HEK293T (cell line): ENCODE data around the gene ITSN1.

Experiments
- CTCF ChIA-PET: fragments of 350-600 bp; formaldehyde crosslinking; extraction: SDS; loops from one replicate; lab custom pipeline; 2021; ENCODE audit warnings: antibody characterized with exemption, inconsistent platforms; lab: Yijun Ruan, JAX
- POLR2A ChIA-PET: fragments of 350-600 bp; formaldehyde crosslinking; extraction: SDS; loops from one replicate; lab custom pipeline; 2020; ENCODE audit warnings: antibody characterized with exemption, inconsistent platforms; lab: Yijun Ruan, JAX
- DNase-seq: peaks from one replicate; pipeline ENCODE4 v3.0.0; 2012; ENCODE audit warnings: mixed read lengths; ENCODE audit errors: extremely low spot score
- ARNT ChIP-seq: fragments of 450-650 bp; IDR thresholded peaks from 2 replicates; pipeline ENCODE4 v1.6.1; 2017; ENCODE audit warnings: mild to moderate bottlenecking
- BHLHE40 ChIP-seq: fragments of 450-650 bp; IDR thresholded peaks from 2 replicates; pipeline ENCODE4 v1.6.1; 2016; ENCODE audit warnings: mild to moderate bottlenecking, moderate library complexity, borderline replicate concordance
- CTBP1 ChIP-seq: fragments of 450-650 bp; IDR thresholded peaks from 2 replicates; pipeline ENCODE4 v1.6.1; 2016; ENCODE audit warnings: borderline replicate concordance
- ELF4 ChIP-seq: fragments of 450-650 bp; IDR thresholded peaks from 2 replicates; pipeline ENCODE4 v1.6.1; 2017; ENCODE audit warnings: antibody characterized with exemption
- FOXA1 ChIP-seq: fragments of 450-650 bp; IDR thresholded peaks from 2 replicates; pipeline ENCODE4 v1.6.1; 2016; ENCODE audit warnings: mild to moderate bottlenecking
- FOXK2 ChIP-seq: fragments of 450-650 bp; IDR thresholded peaks from 2 replicates; pipeline ENCODE4 v1.6.1; 2016; ENCODE audit warnings: mild to moderate bottlenecking
- FOXM1 ChIP-seq: fragments of 450-650 bp; IDR thresholded peaks from 2 replicates; pipeline ENCODE4 v1.6.1; 2017; ENCODE audit warnings: mild to moderate bottlenecking, borderline replicate concordance
- HDGF ChIP-seq: fragments of 450-650 bp; IDR thresholded peaks from 2 replicates; pipeline ENCODE4 v1.6.1; 2017; ENCODE audit warnings: antibody characterized with exemption, borderline replicate concordance
- L3MBTL2 ChIP-seq: fragments of 450-650 bp; conservative IDR thresholded peaks from 2 replicates; pipeline ENCODE4 v1.6.1; 2016; ENCODE audit warnings: mild to moderate bottlenecking
- LEF1 ChIP-seq: fragments of 450-650 bp; IDR thresholded peaks from 2 replicates; pipeline ENCODE4 v1.6.1; 2017; ENCODE audit warnings: mild to moderate bottlenecking, borderline replicate concordance
- NFRKB ChIP-seq: fragments of 450-650 bp; IDR thresholded peaks from 2 replicates; pipeline ENCODE4 v1.6.1; 2016; ENCODE audit warnings: mild to moderate bottlenecking, moderate library complexity
- SP1 ChIP-seq: fragments of 450-650 bp; IDR thresholded peaks from 2 replicates; pipeline ENCODE4 v1.6.1; 2017
- SUZ12 ChIP-seq: fragments of 450-650 bp; IDR thresholded peaks from 2 replicates; pipeline ENCODE4 v1.6.1; 2016; ENCODE audit warnings: mild to moderate bottlenecking
- TARDBP ChIP-seq: fragments of 450-650 bp; IDR thresholded peaks from 2 replicates; pipeline ENCODE4 v1.6.1; 2016
- ZNF384 ChIP-seq: fragments of 450-650 bp; IDR thresholded peaks from 2 replicates; pipeline ENCODE4 v1.6.1; 2016
- TF ChIP-seq, protein P1 (sequence below): fragments of 450-650 bp; IDR thresholded peaks from 2 replicates; pipeline ENCODE4 v1.6.1; 2016

Gene ITSN1

DNA sequence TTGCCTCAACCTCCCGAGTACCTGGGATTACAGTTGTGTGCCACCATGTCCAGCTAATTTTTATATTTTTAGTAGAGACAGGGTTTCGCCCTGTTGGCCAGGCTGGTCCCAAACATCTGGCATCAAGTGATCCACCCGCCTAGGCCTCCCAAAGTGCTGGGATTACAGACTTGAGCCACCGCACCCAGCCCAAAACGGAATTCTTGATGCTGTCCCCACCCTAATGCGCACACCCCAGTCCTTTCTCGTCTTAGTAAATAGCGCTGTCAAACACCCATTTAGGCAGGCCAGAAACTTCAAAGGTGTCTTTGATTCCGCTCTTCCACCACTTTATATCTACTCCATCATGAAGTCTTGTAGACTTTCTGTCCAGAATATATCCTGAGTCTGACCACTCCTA lies 35.1 kb downstream of the ITSN1 start:
- ChIA-PET CTCF (no interaction called here), POLR2A (no interaction called here)
- no peak for DNase-seq
- TF ChIP-seq BHLHE40 (no peak), LEF1 (no peak), FOXA1 (no peak), ZNF384 (no peak), ARNT (no peak), FOXK2 (no peak)

DNA sequence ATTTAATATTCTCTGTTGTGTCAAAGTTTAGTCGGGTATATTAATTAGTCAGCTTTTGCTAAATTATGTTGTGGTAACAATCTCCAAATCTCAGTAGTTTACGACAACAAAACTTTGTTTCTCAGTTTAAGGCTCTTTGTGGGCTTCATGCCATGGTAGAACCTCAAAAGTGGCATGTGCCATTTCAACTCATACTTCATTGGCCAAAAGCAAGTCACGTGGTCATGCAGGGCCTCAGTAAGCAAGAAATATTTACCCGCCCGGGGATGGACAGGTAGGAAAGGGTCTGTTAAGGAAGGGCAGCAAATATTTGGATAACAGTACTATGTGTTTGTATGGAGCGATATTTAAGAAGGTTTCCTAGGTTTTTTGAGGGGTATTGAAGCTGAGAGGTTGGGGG lies 38.6 kb downstream of the ITSN1 start:
- ChIA-PET CTCF (no interaction called here), POLR2A (no interaction called here)
- peak; percentile 24 for TF ChIP-seq L3MBTL2
- TF ChIP-seq ARNT: no peak
- no peak for TF ChIP-seq SP1
- no peak for TF ChIP-seq ELF4
- no peak for TF ChIP-seq HDGF
- DNase-seq: no peak

DNA sequence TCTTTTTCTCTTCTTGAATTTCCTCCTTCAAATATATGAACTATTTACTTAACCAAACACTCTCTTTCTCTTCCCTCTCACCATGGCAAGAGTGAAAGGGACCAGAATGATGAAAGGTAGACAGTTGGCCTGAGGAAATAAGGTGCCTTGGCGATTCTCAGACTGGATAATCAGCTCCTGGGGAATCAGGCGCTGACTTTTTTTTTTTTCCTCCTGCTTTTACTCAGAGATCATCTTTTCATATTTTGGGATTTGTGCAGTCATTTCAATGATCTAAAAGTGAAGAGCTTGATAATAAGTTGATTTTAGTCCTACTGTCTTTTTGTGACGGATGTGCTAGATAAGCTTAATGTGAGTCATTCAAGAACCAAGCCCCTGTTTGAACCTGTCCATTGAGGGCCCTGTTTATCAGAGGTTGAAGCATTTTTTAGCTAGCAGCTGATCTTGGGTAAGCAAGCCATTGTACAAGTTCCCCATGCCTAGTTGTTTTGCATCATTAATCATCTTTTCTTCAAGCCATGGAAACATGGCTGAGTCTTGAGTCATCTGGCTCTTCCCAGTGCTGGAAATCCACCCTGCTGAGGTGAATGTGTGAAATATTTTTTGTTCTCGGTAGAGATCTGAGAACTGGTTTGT lies 40.8 kb downstream of the ITSN1 start:
- DNase-seq: no peak
- POLR2A ChIA-PET: interaction anchor here (1.1 kb wide), 1 partner anchor 10 kb away, joined by 3 read pairs; no protein-coding TSS in a partner anchor
- CTCF ChIA-PET: no interaction called here
- no peak for TF ChIP-seq ELF4
- TF ChIP-seq HDGF: no peak
- no peak for TF ChIP-seq ARNT
- TF ChIP-seq, protein P1, sequence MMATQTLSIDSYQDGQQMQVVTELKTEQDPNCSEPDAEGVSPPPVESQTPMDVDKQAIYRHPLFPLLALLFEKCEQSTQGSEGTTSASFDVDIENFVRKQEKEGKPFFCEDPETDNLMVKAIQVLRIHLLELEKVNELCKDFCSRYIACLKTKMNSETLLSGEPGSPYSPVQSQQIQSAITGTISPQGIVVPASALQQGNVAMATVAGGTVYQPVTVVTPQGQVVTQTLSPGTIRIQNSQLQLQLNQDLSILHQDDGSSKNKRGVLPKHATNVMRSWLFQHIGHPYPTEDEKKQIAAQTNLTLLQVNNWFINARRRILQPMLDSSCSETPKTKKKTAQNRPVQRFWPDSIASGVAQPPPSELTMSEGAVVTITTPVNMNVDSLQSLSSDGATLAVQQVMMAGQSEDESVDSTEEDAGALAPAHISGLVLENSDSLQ: peak; percentile 52; the same call in 1 of the 2 replicates
- TF ChIP-seq TARDBP: no peak
- no peak for TF ChIP-seq LEF1
- no peak for TF ChIP-seq L3MBTL2
- TF ChIP-seq FOXK2: no peak

DNA sequence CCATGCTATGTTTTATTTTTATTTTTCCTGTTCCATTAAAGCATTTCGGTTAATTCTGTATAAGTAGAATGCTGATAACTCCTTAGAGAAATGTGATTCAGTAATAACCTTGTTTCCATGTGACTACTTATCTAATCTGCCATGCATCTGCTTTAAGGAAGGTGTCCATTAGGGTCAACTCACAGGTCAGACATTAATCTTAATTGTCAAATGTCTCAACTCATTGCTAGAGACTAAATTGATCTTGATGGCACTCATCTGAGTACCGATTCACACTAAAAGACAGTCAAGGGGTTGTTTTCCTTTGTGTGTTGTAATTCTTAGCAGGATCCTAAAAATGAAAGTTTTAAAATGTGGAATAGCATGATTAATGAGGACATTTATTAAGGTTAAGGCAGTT lies 41.8 kb downstream of the ITSN1 start:
- no peak for DNase-seq
- TF ChIP-seq, protein P1: peak; percentile 46
- no peak for TF ChIP-seq FOXK2
- CTCF ChIA-PET: no interaction called here
- POLR2A ChIA-PET: interaction anchor here (1.1 kb wide), 1 partner anchor 11 kb away, joined by 3 read pairs; no protein-coding TSS in a partner anchor

DNA sequence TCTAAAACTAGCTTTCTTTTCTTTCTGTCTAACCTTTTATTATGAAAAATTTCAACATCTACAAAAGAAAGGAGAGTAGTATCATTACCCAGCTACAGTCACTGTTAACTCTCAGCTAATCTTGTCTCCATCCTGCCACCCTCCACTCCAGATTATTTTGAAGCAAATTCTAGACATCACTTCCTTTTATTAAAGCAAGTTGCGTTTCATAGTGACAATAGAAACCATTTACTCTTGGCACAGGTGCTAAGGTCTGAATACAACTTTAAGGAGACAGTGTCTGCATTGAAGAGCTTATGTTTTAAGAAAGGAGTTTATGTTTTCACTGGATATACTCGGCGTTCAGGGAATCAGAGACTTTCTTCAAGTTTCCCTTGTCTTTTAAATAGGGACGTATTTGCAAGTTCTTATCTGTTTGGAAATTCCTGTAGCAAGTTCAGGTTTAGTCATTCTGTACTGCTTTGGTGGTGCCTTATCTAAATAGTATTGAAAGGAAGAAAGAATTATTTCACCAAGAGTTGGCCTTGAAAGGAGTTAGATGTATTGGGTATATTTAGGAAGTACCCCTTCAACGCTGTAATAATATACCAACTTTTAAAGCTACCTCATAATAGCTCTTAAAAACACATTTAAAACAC lies 42.7 kb downstream of the ITSN1 start:
- ChIA-PET CTCF (interaction anchor here (1.2 kb wide), 1 partner anchor 79 kb away, joined by 3 read pairs; no protein-coding TSS in a partner anchor), POLR2A (no interaction called here)
- TF ChIP-seq FOXM1 (no peak), SUZ12 (no peak), FOXK2 (no peak), ELF4 (no peak), FOXA1 (no peak), ARNT (no peak), SP1 (no peak), CTBP1 (no peak), L3MBTL2 (no peak), HDGF (no peak), LEF1 (no peak), NFRKB (no peak)
- no peak for DNase-seq

DNA sequence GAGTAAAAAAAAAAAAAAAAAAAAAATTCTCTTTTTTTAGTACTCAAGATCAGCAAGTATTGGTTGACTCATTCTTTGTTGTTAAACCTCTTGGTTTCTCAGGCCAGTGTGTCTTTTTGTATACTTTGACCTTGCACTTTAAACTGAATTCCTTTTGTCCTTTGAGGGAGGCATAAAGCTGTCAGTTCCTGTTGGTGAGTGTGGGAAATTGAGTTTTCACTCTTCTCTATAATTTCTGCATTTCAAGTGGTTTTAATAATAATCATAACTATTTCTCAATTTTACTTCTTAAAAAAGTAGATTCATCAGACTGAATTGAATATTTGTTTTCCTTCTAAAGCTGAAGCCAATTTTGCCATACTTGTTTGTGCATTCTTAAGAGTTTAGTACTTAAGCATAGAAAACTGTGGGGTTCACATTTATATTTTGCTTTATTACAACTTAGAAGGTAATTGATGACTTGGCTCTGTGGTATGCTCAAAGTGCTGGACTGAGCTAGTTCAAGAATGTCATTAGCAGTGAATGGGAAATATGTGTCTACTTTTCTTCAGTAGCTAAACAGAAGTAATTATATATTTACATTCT lies 43.4 kb downstream of the ITSN1 start:
- CTCF ChIA-PET: interaction anchor here (1.2 kb wide), 1 partner anchor 80 kb away, joined by 3 read pairs; no protein-coding TSS in a partner anchor

DNA sequence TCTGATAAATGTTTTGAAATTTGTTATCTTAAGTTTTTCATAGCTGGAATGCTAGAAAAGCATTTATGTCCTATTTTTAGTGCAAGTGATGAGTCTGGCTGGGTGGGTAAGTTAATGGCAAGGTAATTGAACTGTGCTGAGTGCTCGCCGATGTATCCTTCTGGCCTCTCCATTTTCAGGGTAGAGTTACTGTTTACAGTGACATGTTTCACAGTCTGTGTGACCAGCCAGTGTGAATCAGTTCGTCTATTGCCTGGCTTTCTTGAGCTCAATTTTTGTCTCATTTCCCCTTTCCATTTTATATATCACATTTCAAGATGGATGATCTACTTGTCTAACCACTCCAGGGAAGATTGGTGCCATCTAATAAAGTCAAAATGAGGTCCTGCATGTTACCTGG lies 44.1 kb downstream of the ITSN1 start:
- TF ChIP-seq ZNF384: no peak
- no peak for TF ChIP-seq NFRKB
- TF ChIP-seq FOXM1: no peak
- no peak for TF ChIP-seq ARNT
- TF ChIP-seq BHLHE40: no peak
- TF ChIP-seq L3MBTL2: no peak
- no peak for TF ChIP-seq TARDBP
- TF ChIP-seq LEF1: no peak
- no peak for TF ChIP-seq ELF4
- no peak for TF ChIP-seq FOXA1
- TF ChIP-seq SUZ12: no peak
- no peak for TF ChIP-seq FOXK2
- no peak for TF ChIP-seq SP1
- ChIA-PET CTCF (interaction anchor here (1.2 kb wide), 1 partner anchor 81 kb away, joined by 3 read pairs; no protein-coding TSS in a partner anchor), POLR2A (no interaction called here)
- no peak for DNase-seq

More for the DNA sequence above, 43.4 kb downstream of the ITSN1 start:
- TF ChIP-seq ARNT (no peak), NFRKB (no peak)
- TF ChIP-seq, protein P1: peak; percentile 49; the same call in 1 of the 2 replicates
- DNase-seq: no peak
- POLR2A ChIA-PET: no interaction called here
